ENCODE results near the gene MCM8.

The MCM8 gene

GRCh38 chr20:6034134-6034969 is 83.9 kb downstream of the MCM8 start:
- H3K4me3 ChIP-seq (replicated peaks; ENCODE audit: insufficient read depth, low read length) = no peak overlapping the region
- DNase-seq (ENCODE audit: low read depth in 1 of 2, low spot score in 1 of 2) = no peak
- H3K27me3 ChIP-seq (ENCODE audit: insufficient read depth, poor library complexity, severe bottlenecking) = no peaks in the 10 kb centered on the region
- H3K27ac ChIP-seq (replicated peaks) = no peak overlapping the region
- TF ChIP-seq SPI1 (IDR thresholded peaks at IDR 0.05; ENCODE audit: borderline replicate concordance, low read depth) = no peak
- TF ChIP-seq POLR2AphosphoS5 (IDR thresholded peaks at IDR 0.05; ENCODE audit: low read depth) = no peak
- no peak for TF ChIP-seq GABPA (IDR thresholded peaks at IDR 0.05; ENCODE audit: low read depth)
- TF ChIP-seq, protein P1, sequence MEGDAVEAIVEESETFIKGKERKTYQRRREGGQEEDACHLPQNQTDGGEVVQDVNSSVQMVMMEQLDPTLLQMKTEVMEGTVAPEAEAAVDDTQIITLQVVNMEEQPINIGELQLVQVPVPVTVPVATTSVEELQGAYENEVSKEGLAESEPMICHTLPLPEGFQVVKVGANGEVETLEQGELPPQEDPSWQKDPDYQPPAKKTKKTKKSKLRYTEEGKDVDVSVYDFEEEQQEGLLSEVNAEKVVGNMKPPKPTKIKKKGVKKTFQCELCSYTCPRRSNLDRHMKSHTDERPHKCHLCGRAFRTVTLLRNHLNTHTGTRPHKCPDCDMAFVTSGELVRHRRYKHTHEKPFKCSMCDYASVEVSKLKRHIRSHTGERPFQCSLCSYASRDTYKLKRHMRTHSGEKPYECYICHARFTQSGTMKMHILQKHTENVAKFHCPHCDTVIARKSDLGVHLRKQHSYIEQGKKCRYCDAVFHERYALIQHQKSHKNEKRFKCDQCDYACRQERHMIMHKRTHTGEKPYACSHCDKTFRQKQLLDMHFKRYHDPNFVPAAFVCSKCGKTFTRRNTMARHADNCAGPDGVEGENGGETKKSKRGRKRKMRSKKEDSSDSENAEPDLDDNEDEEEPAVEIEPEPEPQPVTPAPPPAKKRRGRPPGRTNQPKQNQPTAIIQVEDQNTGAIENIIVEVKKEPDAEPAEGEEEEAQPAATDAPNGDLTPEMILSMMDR (IDR thresholded peaks at IDR 0.05; ENCODE audit: insufficient read depth, low read length) = no peak
- TF ChIP-seq, protein P2, sequence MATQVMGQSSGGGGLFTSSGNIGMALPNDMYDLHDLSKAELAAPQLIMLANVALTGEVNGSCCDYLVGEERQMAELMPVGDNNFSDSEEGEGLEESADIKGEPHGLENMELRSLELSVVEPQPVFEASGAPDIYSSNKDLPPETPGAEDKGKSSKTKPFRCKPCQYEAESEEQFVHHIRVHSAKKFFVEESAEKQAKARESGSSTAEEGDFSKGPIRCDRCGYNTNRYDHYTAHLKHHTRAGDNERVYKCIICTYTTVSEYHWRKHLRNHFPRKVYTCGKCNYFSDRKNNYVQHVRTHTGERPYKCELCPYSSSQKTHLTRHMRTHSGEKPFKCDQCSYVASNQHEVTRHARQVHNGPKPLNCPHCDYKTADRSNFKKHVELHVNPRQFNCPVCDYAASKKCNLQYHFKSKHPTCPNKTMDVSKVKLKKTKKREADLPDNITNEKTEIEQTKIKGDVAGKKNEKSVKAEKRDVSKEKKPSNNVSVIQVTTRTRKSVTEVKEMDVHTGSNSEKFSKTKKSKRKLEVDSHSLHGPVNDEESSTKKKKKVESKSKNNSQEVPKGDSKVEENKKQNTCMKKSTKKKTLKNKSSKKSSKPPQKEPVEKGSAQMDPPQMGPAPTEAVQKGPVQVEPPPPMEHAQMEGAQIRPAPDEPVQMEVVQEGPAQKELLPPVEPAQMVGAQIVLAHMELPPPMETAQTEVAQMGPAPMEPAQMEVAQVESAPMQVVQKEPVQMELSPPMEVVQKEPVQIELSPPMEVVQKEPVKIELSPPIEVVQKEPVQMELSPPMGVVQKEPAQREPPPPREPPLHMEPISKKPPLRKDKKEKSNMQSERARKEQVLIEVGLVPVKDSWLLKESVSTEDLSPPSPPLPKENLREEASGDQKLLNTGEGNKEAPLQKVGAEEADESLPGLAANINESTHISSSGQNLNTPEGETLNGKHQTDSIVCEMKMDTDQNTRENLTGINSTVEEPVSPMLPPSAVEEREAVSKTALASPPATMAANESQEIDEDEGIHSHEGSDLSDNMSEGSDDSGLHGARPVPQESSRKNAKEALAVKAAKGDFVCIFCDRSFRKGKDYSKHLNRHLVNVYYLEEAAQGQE (IDR thresholded peaks at IDR 0.05; ENCODE audit: insufficient replicate concordance, low read depth) = no peak

DNA sequence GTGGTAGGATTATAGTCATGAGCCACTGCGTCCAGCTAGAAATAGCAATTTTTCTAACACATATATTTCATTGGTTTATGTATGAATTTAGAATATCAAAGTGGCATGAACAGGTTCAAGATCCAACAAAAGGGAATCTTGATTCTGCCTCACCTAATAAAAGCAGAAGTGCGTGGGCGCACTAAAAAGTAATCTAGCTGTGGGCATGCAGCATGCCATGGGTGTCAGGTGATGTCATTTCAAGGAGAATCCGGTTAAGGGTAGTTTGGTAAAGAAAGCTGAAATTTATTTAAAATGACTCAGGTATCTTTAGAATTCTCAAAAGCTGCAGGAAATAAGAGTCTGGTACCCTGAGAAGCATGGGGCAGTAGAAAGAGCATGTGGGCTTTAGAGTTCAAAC is 85.8 kb downstream of the MCM8 start:
- no peak overlapping the region for H3K4me3 ChIP-seq (replicated peaks; ENCODE audit: insufficient read depth, low read length)
- TF ChIP-seq SPI1 (IDR thresholded peaks at IDR 0.05; ENCODE audit: borderline replicate concordance, low read depth) = peak; percentile 21; the same call in 1 of the 2 replicates
- TF ChIP-seq POLR2AphosphoS5 (IDR thresholded peaks at IDR 0.05; ENCODE audit: low read depth) = no peak
- no peak for DNase-seq (ENCODE audit: low read depth in 1 of 2, low spot score in 1 of 2)
- no peaks in the 10 kb centered on the region for H3K27me3 ChIP-seq (ENCODE audit: insufficient read depth, poor library complexity, severe bottlenecking)
- H3K27ac ChIP-seq (replicated peaks) = no peak overlapping the region

- H3K4me3 ChIP-seq (replicated peaks; ENCODE audit: insufficient read depth, low read length) = no peak overlapping the region
- H3K27ac ChIP-seq (replicated peaks) = no peak overlapping the region
- TF ChIP-seq, protein P2 (IDR thresholded peaks at IDR 0.05; ENCODE audit: insufficient replicate concordance, low read depth) = no peak
- TF ChIP-seq GABPA (IDR thresholded peaks at IDR 0.05; ENCODE audit: low read depth) (no peak), POLR2AphosphoS5 (IDR thresholded peaks at IDR 0.05; ENCODE audit: low read depth) (no peak)
- DNase-seq (ENCODE audit: low read depth in 1 of 2, low spot score in 1 of 2) = no peak
- no peaks in the 10 kb centered on the region for H3K27me3 ChIP-seq (ENCODE audit: insufficient read depth, poor library complexity, severe bottlenecking)
Observed at GRCh38 chr20:6037082-6037481, 86.6 kb downstream of the MCM8 start.

- no peak for DNase-seq (ENCODE audit: low read depth in 1 of 2, low spot score in 1 of 2)
- Histone ChIP-seq H3K27ac (replicated peaks) (no peak overlapping the region), H3K4me3 (replicated peaks; ENCODE audit: insufficient read depth, low read length) (no peak overlapping the region), H3K27me3 (ENCODE audit: insufficient read depth, poor library complexity, severe bottlenecking) (no peaks in the 10 kb centered on the region)
- TF ChIP-seq POLR2AphosphoS5 (IDR thresholded peaks at IDR 0.05; ENCODE audit: low read depth) (no peak), SPI1 (IDR thresholded peaks at IDR 0.05; ENCODE audit: borderline replicate concordance, low read depth) (no peak), GABPA (IDR thresholded peaks at IDR 0.05; ENCODE audit: low read depth) (no peak)
- TF ChIP-seq, protein P2 (IDR thresholded peaks at IDR 0.05; ENCODE audit: insufficient replicate concordance, low read depth) = no peak
- TF ChIP-seq, protein P1 (IDR thresholded peaks at IDR 0.05; ENCODE audit: insufficient read depth, low read length) = no peak
Observed at GRCh38 chr20:6038256-6038655, 87.8 kb downstream of the MCM8 start.

Data from HL-60 (cell line).